Adipose tissue (tissue), 3 donors: ENCODE measurements around the gene HRK. TPM values are rescaled to one million over a fixed set of nuclear protein-coding genes. Genes with fewer than 3 reads are reported as not detected.

Source experiments
- H3K27ac ChIP-seq: one replicate; pipeline ENCODE4 v1.5.1; 2013; ENCODE audit warnings: low read depth, low read length
- WGBS, 3 donors: extraction: QIAGEN DNeasy Blood & Tissue Kit; methylation state at CpG; one replicate each; pipeline ENCODE4 v1.1.7; 2013; 5-methylcytosine and 5-hydroxymethylcytosine counted together
- polyA plus RNA-seq, 3 donors: library from polyadenylated mRNA; stranded (reverse); fragments of 200-250 nt; gene quantifications; one replicate each; pipeline ENCODE4 v1.2.3, GENCODE V29; 2013
- donor health status: healthy with polysubstance abuse.
- donor health status: Bipolar disorder and iron deficiency.
- donor health status: healthy.

Gene HRK
- under 1 TPM; 0.01 to 0.11 (median 0.03) TPM for polyA plus RNA-seq

GRCh38 chr12:116881325-116881876 lies at the start of gene HRK:
HRK (minus strand) TSS chr12:116881441; CDS start chr12:116881307, 134 bp downstream.
- no peak within 1 kb of the TSS for H3K27ac ChIP-seq
- WGBS, 3 donors = 1% methylated on average over 43 to 49 of the region's 49 CpGs

GRCh38 chr12:116929885-116930284 lies 48.6 kb upstream of the HRK start:
- no peak overlapping the region for H3K27ac ChIP-seq

- 93 to 97% (median 95%) methylated on average over 5 of the region's 5 CpGs for WGBS, 3 donors
- no peak overlapping the region for H3K27ac ChIP-seq
These were observed 47.3 kb upstream of the HRK start for GRCh38 chr12:116928504-116928903.

- no peak overlapping the region for H3K27ac ChIP-seq
- WGBS, 3 donors = 69 to 80% (median 72%) methylated on average over 9 of the region's 9 CpGs
These were observed 46.2 kb upstream of the HRK start for GRCh38 chr12:116927244-116927940.

GRCh38 chr12:116926283-116927243 lies 45.3 kb upstream of the HRK start:
- no peak overlapping the region for H3K27ac ChIP-seq
- 52 to 77% (median 60%) methylated on average over 8 of the region's 8 CpGs for WGBS, 3 donors

GRCh38 chr12:116924558-116925453 lies 43.6 kb upstream of the HRK start:
- 61 to 83% (median 62%) methylated on average over 5 of the region's 5 CpGs for WGBS, 3 donors
- no peak overlapping the region for H3K27ac ChIP-seq

GRCh38 chr12:116922194-116922897 lies 41.1 kb upstream of the HRK start:
- no peak overlapping the region for H3K27ac ChIP-seq
- 74 to 88% (median 82%) methylated on average over 2 of the region's 2 CpGs for WGBS, 3 donors

- WGBS, 3 donors = 85 to 95% (median 87%) methylated on average over 3 of the region's 3 CpGs
- H3K27ac ChIP-seq = no peak overlapping the region
These were observed 39.7 kb upstream of the HRK start for GRCh38 chr12:116920939-116921338.

- H3K27ac ChIP-seq = no peak overlapping the region
These were observed 38.7 kb upstream of the HRK start for GRCh38 chr12:116919706-116920485.

GRCh38 chr12:116919247-116919661 lies 38.0 kb upstream of the HRK start:
- no peak overlapping the region for H3K27ac ChIP-seq

More at GRCh38 chr12:116919706-116920485, 38.7 kb upstream of the HRK start:
- 58 to 82% (median 80%) methylated on average over 6 of the region's 6 CpGs for WGBS, 3 donors

GRCh38 chr12:116918464-116918863 lies 37.2 kb upstream of the HRK start:
- no peak overlapping the region for H3K27ac ChIP-seq
- WGBS, 3 donors = 74 to 94% (median 88%) methylated on average over 2 of the region's 2 CpGs

More at GRCh38 chr12:116919247-116919661, 38.0 kb upstream of the HRK start:
- WGBS, 3 donors = 28 to 56% (median 49%) methylated on average over 4 of the region's 4 CpGs

GRCh38 chr12:116916714-116917114 lies 35.5 kb upstream of the HRK start:
- no peak overlapping the region for H3K27ac ChIP-seq
- 64 to 77% (median 74%) methylated on average over 5 of the region's 5 CpGs for WGBS, 3 donors

GRCh38 chr12:116916122-116916521 lies 34.9 kb upstream of the HRK start:
- H3K27ac ChIP-seq = no peak overlapping the region

- H3K27ac ChIP-seq = no peak overlapping the region
- WGBS, 3 donors = 100% methylated on average over 1 of the region's 1 CpG
These were observed 34.1 kb upstream of the HRK start for GRCh38 chr12:116915326-116915725.

GRCh38 chr12:116910645-116911451 lies 29.6 kb upstream of the HRK start, which contains the start of gene FBXW8:
FBXW8 (plus strand) TSS chr12:116910950; CDS start chr12:116911038, 88 bp downstream.
- peak within 1 kb of the TSS; percentile 71 for H3K27ac ChIP-seq
- WGBS, 3 donors = 0% methylated on average over 76 to 81 of the region's 82 CpGs

GRCh38 chr12:116910280-116910644 lies 29.0 kb upstream of the HRK start:
- 66 to 68% (median 66%) methylated on average over 4 of the region's 4 CpGs for WGBS, 3 donors
- no peak overlapping the region for H3K27ac ChIP-seq
